DMS79 (cell line): ENCODE results near the gene KIF23.

ENCODE experiments used
- DNase-seq: peaks from one replicate; lab custom pipeline; 2025; lab: John Stamatoyannopoulos, UW

The KIF23 gene

DNA sequence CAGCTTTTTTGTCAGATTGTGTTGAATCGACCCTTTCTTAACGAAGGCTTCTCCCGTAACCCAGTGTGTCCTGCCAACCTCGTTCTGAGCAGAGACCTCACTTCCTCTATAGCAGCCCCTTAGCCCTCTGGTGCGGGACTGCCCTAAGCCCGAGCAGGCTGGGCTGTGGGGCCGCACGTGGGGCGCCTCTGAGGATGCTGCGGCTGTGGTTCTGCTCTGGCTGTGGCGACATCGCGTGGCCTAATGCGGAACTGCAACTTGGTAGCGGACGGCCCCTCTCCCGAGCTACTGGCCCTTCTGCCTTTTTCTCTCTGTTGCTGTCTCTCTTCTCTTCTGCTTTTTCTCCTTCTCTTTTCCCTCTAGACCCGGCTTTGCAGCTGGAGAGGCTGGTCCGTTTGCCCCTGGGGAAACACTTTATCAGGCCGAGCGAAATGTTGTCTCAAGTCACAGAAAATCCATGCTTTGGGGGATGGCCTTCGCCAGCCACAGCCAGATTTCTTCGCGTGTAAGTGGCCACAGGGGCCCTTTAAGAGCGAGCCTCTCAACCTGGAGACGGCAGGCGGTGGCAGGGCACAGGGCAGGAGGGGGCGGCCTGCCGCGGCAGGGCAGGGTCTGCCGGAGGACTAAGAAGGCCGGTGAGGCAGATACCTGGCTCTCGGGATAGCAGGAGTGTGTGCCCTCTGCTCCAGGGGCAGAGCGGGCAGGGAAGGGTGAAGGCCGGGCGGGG is 19.4 kb upstream of the KIF23 start:
- DNase-seq: no peak

DNA sequence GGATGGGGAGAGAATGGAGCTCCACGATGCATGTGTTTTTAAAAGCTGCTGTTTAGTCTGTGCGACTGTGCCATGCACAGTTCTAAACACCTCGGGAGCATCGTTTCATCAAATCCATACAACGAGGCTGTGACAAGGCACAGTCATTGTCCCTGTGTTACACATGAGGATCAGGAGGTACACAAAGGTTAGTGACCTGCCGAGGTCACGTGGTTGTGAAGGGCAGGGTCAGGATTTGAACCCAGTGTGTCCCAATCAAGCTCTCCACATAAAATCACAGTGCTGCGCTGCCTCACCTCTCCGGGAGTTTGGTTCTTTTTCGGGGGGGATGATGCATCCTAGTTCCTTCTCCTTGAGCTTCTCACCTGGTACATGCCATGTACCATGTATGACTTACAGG is 18.7 kb upstream of the KIF23 start:
- DNase-seq: no peak

DNA sequence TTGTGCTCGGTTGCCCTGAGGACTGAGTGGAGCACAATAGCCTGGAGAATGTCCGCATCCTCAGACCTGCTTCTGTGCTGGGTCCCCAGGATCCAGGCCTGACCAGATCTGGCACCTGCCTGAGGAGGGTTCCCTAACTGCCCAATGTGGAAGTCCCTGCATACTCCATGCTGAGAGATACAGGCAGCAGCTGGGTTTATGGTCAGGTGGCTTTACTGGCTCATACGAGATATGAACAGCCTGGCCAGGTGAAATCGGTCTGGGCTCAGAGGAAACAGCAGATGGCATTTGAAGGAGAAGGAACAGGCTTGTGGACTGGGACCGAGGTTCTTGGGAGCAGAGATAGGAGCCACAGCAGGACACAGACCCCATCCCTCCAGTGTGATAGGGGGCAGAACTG is 18.2 kb upstream of the KIF23 start:
- DNase-seq: no peak

DNA sequence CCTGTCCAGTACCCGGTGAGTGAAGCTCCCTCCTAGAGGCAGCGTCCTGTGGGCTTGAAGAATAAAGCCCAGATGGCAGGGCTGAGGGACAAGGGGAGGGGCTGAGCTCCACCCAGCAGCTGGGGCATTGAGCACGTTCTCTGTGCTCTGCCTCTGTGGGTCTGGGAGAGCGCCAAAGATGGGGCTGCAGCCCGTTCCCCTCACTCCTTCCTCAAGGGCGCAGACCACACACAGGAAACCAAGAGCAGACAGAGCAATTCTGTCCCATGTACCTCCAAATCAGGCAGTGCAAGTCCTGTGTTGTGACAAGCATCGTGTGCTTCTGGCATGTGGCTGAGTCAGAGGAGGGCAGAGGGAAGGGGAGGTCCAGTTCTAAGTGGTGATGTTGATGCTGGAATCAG is 15.7 kb upstream of the KIF23 start:
- no peak for DNase-seq

DNA sequence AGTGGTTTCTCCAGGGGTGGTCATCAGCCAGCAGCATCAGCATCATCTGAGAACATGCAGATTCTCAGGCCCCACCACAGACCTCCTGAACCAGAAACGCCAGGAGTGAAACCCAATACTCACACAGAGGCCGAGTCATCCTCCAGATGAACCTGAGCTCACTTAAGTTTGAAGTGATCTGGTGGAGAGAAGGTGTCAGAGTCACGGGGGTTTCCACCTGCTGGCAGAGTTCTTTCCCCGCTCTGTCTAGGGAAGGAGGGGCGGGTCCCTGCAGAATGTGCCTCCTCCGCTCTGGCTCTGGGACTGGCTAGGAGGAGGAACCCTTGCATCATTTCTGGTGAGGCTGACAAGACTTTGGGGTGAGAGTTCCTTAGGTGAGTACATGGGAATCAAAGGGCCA is 13.3 kb upstream of the KIF23 start:
- no peak for DNase-seq

DNA sequence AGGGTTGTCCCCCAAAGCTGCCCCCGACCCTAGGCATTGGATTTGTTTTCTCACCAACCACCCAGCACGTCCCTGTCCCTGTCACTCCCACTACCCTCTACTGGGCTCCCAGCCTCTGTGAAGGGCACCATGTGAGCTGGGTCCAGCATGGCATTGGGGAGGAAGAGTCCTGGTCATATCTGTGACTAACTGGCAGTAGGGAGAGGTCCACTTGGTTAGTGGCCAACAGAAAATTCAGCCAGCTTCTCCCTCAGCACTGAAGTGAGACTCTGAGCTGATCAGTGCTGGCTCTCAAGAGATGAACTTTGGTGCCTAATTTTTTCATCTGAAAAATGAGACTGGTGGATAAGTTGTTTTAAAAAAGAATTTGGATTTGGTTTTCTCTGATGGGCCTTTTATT is 11.3 kb upstream of the KIF23 start:
- no peak for DNase-seq

DNA sequence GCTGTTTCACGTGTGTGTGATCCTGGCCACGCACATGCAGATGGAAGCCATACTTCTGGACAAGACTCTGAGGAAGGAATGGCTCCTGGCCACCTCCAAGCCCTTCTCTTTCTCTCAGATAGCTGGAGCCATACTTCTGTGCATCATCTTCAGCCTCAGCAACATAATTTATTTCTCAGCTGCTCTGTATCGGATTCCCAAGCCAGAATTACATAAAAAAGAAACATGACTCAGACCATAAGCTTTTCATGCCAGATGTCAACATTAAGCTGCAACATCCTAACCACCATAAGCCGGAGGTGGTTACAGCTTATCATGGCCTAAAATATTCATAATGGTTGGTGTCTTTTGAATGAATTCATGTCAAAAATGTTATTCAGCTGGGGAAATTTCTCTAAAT is 10.6 kb upstream of the KIF23 start:
- no peak for DNase-seq

DNA sequence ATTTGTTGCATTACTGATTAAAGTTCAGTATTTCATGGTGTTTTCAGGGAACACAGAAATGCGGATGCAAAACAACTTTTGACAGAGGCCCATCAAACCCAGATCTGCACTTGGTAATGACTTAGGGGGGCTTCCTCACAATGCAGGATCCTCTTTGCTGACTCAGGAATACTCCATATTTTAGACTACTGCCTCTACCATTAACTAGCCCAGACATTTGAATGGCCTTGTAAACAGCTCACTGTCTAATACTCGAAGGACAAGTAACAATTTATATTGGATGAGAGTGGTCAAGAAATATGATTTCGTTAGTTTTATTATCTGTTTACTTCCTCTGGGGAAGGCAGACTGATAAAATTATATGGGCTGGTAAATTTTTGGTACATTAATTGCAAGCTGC is 9.0 kb upstream of the KIF23 start:
- no peak for DNase-seq

DNA sequence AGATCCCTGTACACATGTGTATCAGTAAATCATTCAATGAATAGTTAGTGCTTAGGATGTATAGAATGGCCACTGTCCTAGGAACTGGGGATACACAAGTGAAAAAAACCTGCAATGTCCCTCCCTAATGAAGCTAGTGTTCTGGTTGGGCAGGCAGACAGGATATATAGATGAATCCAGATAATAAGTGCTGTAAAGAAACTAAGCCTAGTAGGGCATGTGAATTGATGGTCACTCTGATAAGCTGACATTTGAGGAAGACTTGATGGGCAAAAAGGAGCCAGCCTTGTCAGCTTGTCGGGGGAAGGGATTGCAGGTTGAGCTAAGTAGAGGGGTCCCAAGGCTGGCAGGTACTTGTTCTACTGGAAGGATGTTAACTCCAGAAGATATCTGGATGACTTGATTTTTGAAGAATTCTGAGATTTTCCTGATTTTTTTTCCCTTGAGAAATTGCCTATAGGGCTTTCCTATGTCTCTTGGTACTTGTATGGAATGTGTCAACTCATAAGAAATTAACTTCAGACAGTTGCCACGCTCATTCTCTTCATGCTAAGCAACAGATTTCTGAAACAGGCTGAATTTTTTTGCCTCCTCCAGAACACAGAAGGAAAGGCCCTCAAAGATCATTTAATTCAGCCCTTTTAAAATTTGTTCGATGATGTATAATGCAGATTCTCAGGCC is 6.3 kb upstream of the KIF23 start:
- DNase-seq: no peak

DNA sequence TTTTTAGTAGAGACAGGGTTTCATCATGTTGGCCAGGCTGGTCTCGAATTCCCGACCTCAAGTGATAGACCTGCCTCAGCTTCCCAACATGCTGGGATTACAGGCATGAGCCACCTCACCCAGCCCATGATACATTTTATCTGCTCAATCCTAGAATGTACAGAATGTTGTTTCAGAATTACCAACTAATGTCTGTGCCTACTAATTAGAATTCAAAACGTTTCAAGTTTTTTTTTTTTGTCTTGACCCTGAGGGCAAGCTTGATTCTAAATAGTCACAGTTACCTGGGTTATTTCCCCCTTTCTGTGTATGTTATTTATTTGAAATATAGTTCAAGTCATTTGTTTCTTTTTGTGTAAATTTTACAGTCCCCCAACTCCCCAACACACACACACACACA is 5.3 kb upstream of the KIF23 start:
- no peak for DNase-seq

DNA sequence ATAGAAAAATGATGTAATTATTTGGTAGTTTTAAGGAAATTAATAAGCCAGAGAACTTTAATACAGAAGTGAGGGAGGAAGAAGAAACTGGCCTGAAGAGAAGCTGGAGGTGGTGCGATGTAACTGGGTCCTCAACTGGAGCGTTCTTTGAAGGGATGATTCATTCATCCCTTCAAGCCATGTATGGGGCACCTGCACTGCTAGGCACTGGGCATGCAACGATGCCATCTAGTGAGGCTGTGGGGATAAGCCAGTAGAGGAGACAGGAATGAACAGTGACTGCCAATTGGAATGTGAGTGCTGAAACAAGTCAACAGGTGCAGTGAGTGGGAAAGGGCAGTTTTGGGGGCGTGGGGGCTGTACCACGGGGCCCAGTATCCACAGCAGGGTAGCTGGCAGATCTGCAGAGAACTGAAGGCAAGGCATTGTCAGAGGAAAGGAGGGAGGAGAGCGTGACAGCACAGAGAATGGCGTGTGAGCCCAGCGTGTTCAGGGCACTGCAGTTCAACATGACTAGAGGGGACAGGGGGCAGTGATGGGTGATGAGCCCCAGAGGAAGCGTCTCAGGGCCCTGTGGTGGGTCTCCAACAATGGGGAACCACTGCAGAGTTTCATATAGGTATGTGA is 3.8 kb upstream of the KIF23 start:
- DNase-seq: no peak

DNA sequence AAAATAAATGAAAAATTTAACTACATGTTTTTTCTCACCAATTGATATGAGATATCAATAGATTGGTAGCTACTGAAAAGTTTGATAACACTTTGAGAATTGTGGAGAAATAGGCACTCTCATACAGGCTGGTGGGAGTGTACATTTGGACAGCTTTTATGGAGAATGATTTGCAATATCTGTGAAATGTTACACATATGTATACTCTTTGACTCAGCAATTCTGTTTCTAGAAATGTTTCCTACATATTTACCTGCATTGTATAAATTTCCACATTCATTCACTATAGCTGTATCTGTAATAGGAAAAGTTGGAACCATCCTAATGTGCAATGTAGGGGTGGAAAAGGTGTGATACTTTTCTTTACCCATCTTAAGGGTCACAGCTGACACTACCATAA is 1.9 kb upstream of the KIF23 start:
- no peak for DNase-seq

DNA sequence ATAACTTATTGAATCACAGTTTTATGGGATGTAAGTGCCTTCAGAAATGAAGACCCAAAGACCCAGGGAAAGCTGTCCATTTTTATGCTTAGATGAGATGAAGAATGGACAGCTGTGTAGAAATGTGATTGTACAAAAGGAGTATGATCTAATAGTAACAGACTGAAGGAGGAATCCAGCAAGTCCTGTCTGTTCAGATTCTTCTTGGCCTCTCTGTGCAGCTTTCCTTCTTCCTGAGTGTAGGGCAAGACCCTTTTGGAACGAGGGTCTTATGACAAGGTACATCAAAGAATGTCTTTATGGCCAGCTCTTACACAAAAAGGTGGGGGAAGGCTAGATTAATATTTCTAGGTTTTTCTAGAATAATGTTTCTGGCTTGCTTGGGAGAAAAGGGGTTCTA is 1.4 kb upstream of the KIF23 start:
- no peak for DNase-seq

DNA sequence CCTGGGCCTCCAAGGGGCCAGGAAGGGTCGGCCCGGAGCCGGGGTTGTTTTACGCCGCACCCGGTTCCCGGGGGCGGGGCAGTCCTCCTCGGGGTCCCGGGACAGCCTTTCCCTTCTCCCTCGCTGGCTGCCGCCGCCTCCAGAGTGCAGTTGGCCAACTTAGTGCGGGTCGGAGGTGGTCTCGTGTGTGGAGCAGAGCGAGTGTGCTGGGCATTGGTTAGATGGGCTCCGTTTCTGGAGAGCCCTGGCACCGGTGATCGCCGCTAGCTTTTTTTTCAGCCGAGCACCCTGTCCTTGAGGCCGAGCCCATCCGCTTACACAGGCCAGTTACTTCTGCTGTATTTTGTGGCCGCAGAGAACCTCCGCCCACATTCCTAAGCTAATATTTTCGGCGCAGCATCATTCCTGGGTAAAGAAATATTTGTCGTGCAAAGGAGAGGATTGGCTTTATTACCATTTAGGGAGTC is 585 bp downstream of the KIF23 start:
- DNase-seq: no peak

DNA sequence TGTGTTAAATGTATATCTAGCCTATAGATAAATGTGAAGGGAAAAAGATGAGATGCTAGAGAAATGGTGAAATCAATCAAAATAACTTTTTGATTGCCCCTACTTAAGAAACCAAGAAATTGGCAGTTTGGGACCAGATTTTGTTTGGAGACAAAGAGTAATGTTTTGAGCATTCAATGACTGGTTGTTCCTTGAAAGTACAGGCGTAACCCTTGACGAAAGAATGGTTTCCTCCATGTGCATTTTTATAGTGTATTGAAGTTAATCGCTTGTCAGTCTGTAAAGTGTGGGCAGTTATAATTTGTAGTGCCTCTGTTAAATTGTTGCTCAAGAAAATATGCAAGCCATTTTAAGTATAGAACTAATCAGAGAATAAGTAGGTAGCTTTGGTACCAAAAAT is 1.2 kb downstream of the KIF23 start:
- no peak for DNase-seq

DNA sequence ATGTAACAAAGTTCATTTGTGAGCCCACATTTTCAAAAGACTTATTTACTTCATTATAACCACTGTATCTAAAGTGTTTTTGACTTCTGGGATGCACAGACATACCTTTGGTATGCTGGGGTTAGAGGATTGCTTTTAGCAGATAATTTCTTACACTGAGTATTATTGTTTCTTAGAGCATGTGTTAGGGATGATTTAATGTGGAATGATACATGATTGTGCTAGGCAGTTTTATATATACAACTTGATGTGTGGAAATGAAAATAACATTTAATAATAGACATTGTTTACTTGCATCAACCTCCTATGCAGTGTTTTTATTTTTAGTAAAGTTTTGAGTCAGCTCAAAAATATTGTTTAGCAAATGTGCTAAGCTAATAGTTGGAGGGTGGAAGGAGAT is 3.4 kb downstream of the KIF23 start:
- DNase-seq: no peak

DNA sequence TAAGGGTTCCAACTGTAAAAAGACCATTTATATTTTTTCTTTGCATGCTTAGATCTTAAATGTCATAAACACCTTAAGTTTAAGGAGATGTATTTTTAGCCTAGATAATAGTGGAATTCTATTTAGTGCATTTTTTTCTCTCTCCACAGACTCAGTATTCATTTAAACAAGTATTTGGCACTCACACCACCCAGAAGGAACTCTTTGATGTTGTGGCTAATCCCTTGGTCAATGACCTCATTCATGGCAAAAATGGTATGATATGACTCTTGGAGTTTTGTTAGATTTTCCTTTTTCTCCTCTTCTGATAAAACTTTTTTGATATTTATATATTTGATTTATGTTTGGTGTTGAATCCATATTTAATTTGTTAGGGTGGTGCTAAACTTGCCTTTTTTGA is 7.3 kb downstream of the KIF23 start:
- no peak for DNase-seq

DNA sequence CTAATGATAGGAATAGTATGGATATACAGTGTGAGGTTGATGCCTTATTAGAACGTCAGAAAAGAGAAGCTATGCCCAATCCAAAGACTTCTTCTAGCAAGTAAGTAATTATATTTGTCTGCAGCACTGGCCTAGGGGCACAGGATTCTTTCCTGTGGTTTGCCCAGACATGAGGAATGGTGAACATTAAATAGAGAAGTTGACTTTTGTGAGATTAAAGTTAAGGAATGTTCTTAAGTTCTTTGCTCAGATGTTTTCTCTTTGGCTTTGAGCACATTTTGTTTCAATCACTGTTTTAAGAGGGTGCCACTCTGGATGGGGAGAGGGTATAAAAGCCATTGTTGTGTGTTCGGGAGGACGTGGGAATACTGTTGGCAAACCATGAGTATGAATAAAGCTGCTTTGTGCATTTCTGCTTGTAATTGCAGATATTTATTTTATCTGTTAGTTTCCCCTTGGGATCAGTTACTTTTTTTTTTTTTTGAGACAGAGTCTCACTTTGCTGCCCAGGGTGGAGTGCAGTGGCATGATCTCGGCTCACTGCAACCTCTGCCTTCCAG is 8.3 kb downstream of the KIF23 start:
- no peak for DNase-seq

DNA sequence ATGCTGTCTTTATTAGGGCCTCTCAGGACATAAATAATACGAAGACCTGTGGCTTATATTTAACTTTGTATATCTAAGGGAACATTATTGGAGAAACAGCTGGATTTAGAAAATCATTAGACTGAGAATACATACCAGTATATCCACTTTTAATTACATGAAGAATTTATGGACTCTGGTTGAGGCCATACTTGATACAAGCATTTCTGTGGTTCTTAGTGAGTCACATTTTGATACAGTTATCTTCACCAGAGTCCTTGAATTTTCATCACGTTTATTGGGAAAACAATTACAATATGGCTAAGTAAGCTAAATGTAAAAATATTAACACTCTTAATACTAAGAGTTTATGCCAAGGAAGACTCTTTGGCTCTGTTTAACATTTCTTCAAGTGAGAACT is 9.9 kb downstream of the KIF23 start:
- DNase-seq: no peak

DNA sequence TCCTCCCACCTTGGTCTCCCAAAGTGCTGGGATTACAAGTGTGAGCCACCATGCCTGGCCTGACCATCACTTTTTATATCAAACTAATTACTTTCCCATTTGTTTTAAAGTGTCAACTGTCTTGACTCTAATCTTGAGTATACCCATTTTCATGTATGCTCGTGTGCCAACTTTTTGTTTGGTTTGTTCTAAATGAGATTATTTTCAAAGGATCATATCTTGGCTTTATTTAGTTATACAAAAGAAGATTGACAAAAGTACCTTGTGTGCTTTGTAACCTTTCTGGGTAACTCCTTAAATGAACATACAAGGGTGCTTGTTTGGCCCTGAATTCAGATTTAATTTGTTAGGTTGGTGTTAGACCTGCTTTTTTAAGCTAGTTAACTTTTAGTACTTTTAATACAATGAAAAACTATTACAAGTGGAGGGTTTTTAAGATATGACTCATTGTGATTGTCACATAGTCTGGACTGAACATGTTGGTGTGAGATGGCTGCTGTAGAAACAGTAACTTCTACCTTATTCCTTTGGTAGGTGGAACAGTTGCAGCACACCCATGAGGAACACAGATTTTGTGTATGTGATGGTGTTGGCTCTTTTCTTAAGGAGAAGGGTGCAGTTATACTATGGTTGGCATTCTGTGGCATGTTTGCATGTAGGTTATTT is 10.7 kb downstream of the KIF23 start:
- DNase-seq: no peak

DNA sequence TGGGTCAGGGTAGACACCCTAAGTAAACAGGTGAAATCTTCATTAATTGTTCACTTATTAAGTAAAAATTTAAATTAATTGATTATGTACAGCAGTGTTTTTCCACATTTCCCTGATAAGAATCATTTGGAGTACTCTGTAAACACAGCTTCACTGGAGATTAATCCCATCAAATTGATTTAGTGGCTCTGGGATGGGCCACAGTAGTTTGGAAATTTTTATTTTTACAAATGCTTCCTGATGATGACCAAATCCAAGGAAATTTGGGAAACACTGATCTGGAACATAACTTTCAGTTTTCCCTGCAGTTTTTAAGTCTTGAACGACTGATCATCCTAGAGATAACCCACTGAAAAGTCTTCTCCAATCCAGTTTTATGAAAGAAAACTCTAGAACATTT is 19.7 kb downstream of the KIF23 start:
- DNase-seq: no peak

DNA sequence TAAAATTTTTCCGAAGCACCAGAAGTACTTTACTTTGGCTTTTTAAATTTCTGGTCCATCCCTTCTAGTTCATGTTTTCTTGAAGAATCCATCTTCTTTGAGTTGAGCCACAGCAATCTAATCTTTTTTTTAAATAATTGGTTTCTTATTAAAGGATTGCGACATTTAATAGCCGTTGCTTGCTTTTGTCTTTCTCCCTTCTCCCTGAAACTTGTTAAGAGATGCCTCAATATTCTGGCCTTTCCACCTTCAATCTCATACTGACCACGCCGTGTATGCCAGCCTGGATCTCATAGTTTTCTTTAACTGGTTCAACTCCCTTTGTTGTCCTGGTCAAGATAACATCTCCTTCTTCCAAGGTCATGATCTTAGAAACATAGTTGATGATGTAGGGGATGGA is 20.1 kb downstream of the KIF23 start:
- DNase-seq: no peak

DNA sequence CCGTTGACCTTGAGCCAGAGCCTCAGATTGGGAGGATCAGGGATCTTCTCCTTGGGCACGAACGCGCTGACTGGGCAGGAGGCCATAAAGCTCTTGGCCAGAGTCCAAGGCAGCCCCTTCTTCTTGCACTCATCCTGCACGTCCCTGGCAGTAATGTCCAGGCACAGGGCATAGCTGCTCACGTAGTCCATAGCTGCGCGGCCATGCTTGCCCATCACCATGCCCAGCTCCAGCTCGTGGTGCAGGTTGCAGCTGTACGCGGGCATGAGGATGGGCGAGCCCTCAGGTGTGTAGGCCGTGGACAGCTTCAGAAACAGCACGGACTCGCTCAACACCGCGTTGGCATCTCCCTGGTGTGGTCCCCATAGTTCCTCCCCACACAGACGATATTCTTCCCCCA is 20.5 kb downstream of the KIF23 start:
- no peak for DNase-seq
